H1 (cell line): ENCODE results near the gene CRADD. TPM values are rescaled to one million over a fixed set of nuclear protein-coding genes. Genes with fewer than 3 reads are reported as not detected.

Experiments used
- CTCF ChIA-PET: fragments of 300-600 bp; sonication (Branson Sonifier 250); formaldehyde crosslinking; loops from one replicate; lab custom pipeline; 2021; ENCODE audit not compliant: partially characterized antibody; lab: Charles Lee
- POLR2A ChIA-PET: fragments of 300-600 bp; sonication (Branson Sonifier 250); formaldehyde crosslinking; loops from one replicate; lab custom pipeline; 2021; ENCODE audit warnings: inconsistent platforms; ENCODE audit not compliant: partially characterized antibody; lab: Charles Lee
- DNase-seq, 2 experiments: peaks; one replicate each; pipeline versions ENCODE4 v3.0.0 to v3.0.0-alpha.2; 2010 to 2022; ENCODE audit warnings: low spot score in 2 of 2, low read depth in 1 of 2, mixed read lengths in 1 of 2
- FAIRE-seq: peaks from 2 replicates; lab custom pipeline; 2011; peaks lifted over from hg19 to GRCh38; lab: Jason Lieb, UNC
- H2AFZ ChIP-seq: 2 replicates; pipeline ENCODE4 v1.8.1; 2012; ENCODE audit warnings: low read length, inconsistent platforms
- H2AK5ac ChIP-seq: 2 replicates; pipeline ENCODE4 v1.6.1; 2013; ENCODE audit warnings: low read depth, low read length
- H2BK120ac ChIP-seq: replicated peaks from 2 replicates; pipeline ENCODE3; 2013; ENCODE audit warnings: low read depth, low read length, inconsistent platforms
- H2BK12ac ChIP-seq: 2 replicates; pipeline ENCODE4 v1.6.1; 2013; ENCODE audit warnings: low read depth, low read length
- H2BK15ac ChIP-seq: 2 replicates; pipeline ENCODE4 v1.6.1; 2013; ENCODE audit warnings: low read length
- H2BK20ac ChIP-seq: 2 replicates; pipeline ENCODE4 v1.6.1; 2013; ENCODE audit warnings: low read length
- H2BK5ac ChIP-seq: 2 replicates; pipeline ENCODE4 v1.6.1; 2013; ENCODE audit warnings: low read depth, low read length
- H3K14ac ChIP-seq: 2 replicates; pipeline ENCODE4 v1.6.1; 2013; ENCODE audit warnings: inconsistent platforms; ENCODE audit not compliant: insufficient read length
- H3K18ac ChIP-seq: 2 replicates; pipeline ENCODE4 v1.6.1; 2013; ENCODE audit warnings: low read length; ENCODE audit errors: extremely low read depth
- H3K23ac ChIP-seq: 2 replicates; pipeline ENCODE4 v1.6.1; 2013; ENCODE audit warnings: inconsistent platforms; ENCODE audit not compliant: insufficient read length
- H3K23me2 ChIP-seq: 2 replicates; pipeline ENCODE4 v1.6.1; 2013; ENCODE audit warnings: low read depth, low read length
- H3K27ac ChIP-seq: 2 replicates; pipeline ENCODE4 v1.6.1; 2011; ENCODE audit warnings: low read depth, low read length, inconsistent platforms
- H3K27me3 ChIP-seq, 4 experiments: replicated peaks in 1 of 4; 1 replicate in 1 of 4; 2 replicates in 3 of 4; pipeline versions ENCODE4 v1.6.1 to v1.8.1; 2011 to 2013; ENCODE audit warnings: low read length in 3 of 4, mild to moderate bottlenecking in 3 of 4, inconsistent platforms in 2 of 4, mixed read lengths in 2 of 4, moderate library complexity in 1 of 4; ENCODE audit not compliant: control insufficient read depth in 3 of 4, insufficient read depth in 3 of 4; ENCODE audit errors: extremely low read depth in 1 of 4
- H3K36me3 ChIP-seq, 4 experiments: 2 replicates each; pipeline versions ENCODE4 v1.6.1 to v1.8.1; 2011 to 2013; ENCODE audit warnings: mild to moderate bottlenecking in 4 of 4, low read length in 3 of 4, moderate library complexity in 2 of 4, control low read depth in 1 of 4, inconsistent platforms in 1 of 4; ENCODE audit not compliant: insufficient read depth in 4 of 4, control insufficient read depth in 2 of 4
- H3K4ac ChIP-seq: replicated peaks from 2 replicates; pipeline ENCODE3; 2013; ENCODE audit warnings: low read length, low read depth, mixed read lengths, inconsistent platforms; ENCODE audit not compliant: insufficient read length
- H3K4me1 ChIP-seq, 4 experiments: replicated peaks in 1 of 4; 1 replicate in 1 of 4; 2 replicates in 3 of 4; pipeline versions ENCODE4 v1.6.1 to v1.8.1; 2011 to 2013; ENCODE audit warnings: low read length in 3 of 4, inconsistent platforms in 2 of 4, mixed read lengths in 1 of 4; ENCODE audit not compliant: insufficient read depth in 4 of 4, control insufficient read depth in 3 of 4
- H3K4me2 ChIP-seq, 2 experiments: 2 replicates each; pipeline versions ENCODE4 v1.6.1 to v1.8.1; 2011 to 2013; ENCODE audit warnings: low read depth in 2 of 2, low read length in 2 of 2, control low read depth in 1 of 2, inconsistent platforms in 1 of 2, mild to moderate bottlenecking in 1 of 2; ENCODE audit not compliant: insufficient read depth in 1 of 2
- H3K4me3 ChIP-seq, 4 experiments: fragments of 200-600, 300-600 bp in 1 of 4; sonication (generic), shearing (Covaris generic), sonication (Bioruptor Twin) in 1 of 4; 2 replicates each; pipeline versions ENCODE4 v1.5.1 to v1.8.1; 2011 to 2016; ENCODE audit warnings: low read length in 4 of 4, low read depth in 3 of 4, control low read depth in 2 of 4, inconsistent platforms in 2 of 4, mild to moderate bottlenecking in 2 of 4, mixed read lengths in 1 of 4, moderate library complexity in 1 of 4; ENCODE audit not compliant: insufficient read depth in 2 of 4; ENCODE audit errors: extremely low read depth in 1 of 4
- H3K56ac ChIP-seq: replicated peaks from 2 replicates; pipeline ENCODE3; 2013; ENCODE audit warnings: low read depth, mild to moderate bottlenecking, mixed read lengths, low read length, inconsistent platforms; ENCODE audit not compliant: insufficient read length
- H3K79me1 ChIP-seq: 2 replicates; pipeline ENCODE4 v1.6.1; 2013; ENCODE audit warnings: low read depth, low read length, control low read depth
- H3K79me2 ChIP-seq, 2 experiments: 2 replicates each; pipeline versions ENCODE4 v1.6.1 to v1.8.1; 2012 to 2013; ENCODE audit warnings: low read length in 2 of 2, mild to moderate bottlenecking in 2 of 2, inconsistent platforms in 1 of 2; ENCODE audit not compliant: insufficient read depth in 2 of 2, control insufficient read depth in 1 of 2
- H3K9ac ChIP-seq, 4 experiments: replicated peaks in 1 of 4; 1 replicate in 1 of 4; 2 replicates in 3 of 4; pipeline versions ENCODE4 v1.6.1 to v1.8.1; 2011 to 2013; ENCODE audit warnings: low read depth in 3 of 4, low read length in 3 of 4, control low read depth in 2 of 4, mild to moderate bottlenecking in 2 of 4, moderate library complexity in 2 of 4, inconsistent platforms in 1 of 4; ENCODE audit errors: extremely low read depth in 1 of 4
- H3K9me3 ChIP-seq, 2 experiments: 2 replicates each; pipeline versions ENCODE4 v1.6.1 to v1.8.1; 2012 to 2013; ENCODE audit warnings: mild to moderate bottlenecking in 2 of 2, moderate library complexity in 2 of 2, control low read depth in 1 of 2, inconsistent platforms in 1 of 2, low read depth in 1 of 2, low read length in 1 of 2, mixed read lengths in 1 of 2; ENCODE audit not compliant: insufficient read depth in 2 of 2
- H4K20me1 ChIP-seq, 2 experiments: replicated peaks in 1 of 2; 2 replicates each; pipeline versions ENCODE3 to v1.8.1; 2011 to 2013; ENCODE audit warnings: inconsistent platforms in 2 of 2, low read length in 2 of 2, mild to moderate bottlenecking in 1 of 2; ENCODE audit not compliant: insufficient read depth in 2 of 2, control insufficient read depth in 1 of 2
- H4K5ac ChIP-seq: 2 replicates; pipeline ENCODE4 v1.6.1; 2013; ENCODE audit warnings: low read length, low read depth, mixed read lengths, inconsistent platforms; ENCODE audit not compliant: insufficient read length
- H4K8ac ChIP-seq: 2 replicates; pipeline ENCODE4 v1.8.0; 2013; ENCODE audit warnings: mild to moderate bottlenecking, moderate library complexity, low read length, inconsistent platforms; ENCODE audit not compliant: insufficient read depth; ENCODE audit errors: extremely low read depth
- H4K91ac ChIP-seq: replicated peaks from 2 replicates; pipeline ENCODE3; 2013; ENCODE audit warnings: low read length, mixed read lengths, inconsistent platforms; ENCODE audit not compliant: insufficient read length
- ATF3 ChIP-seq: IDR thresholded peaks from 2 replicates; pipeline ENCODE4 v1.6.1; 2011; ENCODE audit warnings: low read depth, mild to moderate bottlenecking, low read length; ENCODE audit not compliant: insufficient read depth
- CBX8 ChIP-seq: fragments of 300-800, 300-1000 bp; sonication (generic); IDR thresholded peaks from 2 replicates; pipeline ENCODE4 v1.7.1; 2016; ENCODE audit warnings: low read depth, low read length, borderline replicate concordance
- CHD1 ChIP-seq: IDR thresholded peaks from 2 replicates; pipeline ENCODE4 v1.6.1; 2012; ENCODE audit warnings: low read depth, low read length, improper control_type of control experiment
- CHD2 ChIP-seq: IDR thresholded peaks from 2 replicates; pipeline ENCODE4 v1.6.1; 2012; ENCODE audit warnings: low read length, improper control_type of control experiment
- EZH2 ChIP-seq: fragments of 200-600 bp; sonication (generic); IDR thresholded peaks from 2 replicates; pipeline ENCODE4 v1.7.1; 2012; ENCODE audit warnings: low read depth, mild to moderate bottlenecking, moderate library complexity, low read length, inconsistent platforms; ENCODE audit not compliant: severe bottlenecking
- FOSL1 ChIP-seq: IDR thresholded peaks from 2 replicates; pipeline ENCODE4 v1.6.1; 2011; ENCODE audit warnings: mild to moderate bottlenecking, low read depth, low read length, moderate library complexity; ENCODE audit not compliant: insufficient read depth
- GABPA ChIP-seq: IDR thresholded peaks from 2 replicates; pipeline ENCODE4 v1.6.1; 2011; ENCODE audit warnings: mild to moderate bottlenecking, low read length, moderate library complexity, borderline replicate concordance; ENCODE audit not compliant: insufficient read depth
- MAX ChIP-seq: IDR thresholded peaks from 2 replicates; pipeline ENCODE4 v1.6.1; 2012; ENCODE audit warnings: inconsistent platforms
- POU5F1 ChIP-seq: IDR thresholded peaks from 2 replicates; pipeline ENCODE4 v1.6.1; 2011; ENCODE audit warnings: low read depth, mild to moderate bottlenecking, low read length, moderate library complexity
- RAD21 ChIP-seq, 2 experiments: IDR thresholded peaks in 1 of 2; conservative IDR thresholded peaks in 1 of 2; 2 replicates each; pipeline ENCODE4 v1.6.1; 2011; ENCODE audit warnings: low read depth in 2 of 2, low read length in 2 of 2, improper control_type of control experiment in 1 of 2, inconsistent platforms in 1 of 2, mild to moderate bottlenecking in 1 of 2, moderate library complexity in 1 of 2
- RBBP5 ChIP-seq: IDR thresholded peaks from 2 replicates; pipeline ENCODE4 v1.7.1; 2012; ENCODE audit warnings: low read depth, mild to moderate bottlenecking, inconsistent platforms, low read length, moderate library complexity, borderline replicate concordance
- RFX5 ChIP-seq: IDR thresholded peaks from 2 replicates; pipeline ENCODE4 v1.6.1; 2011; ENCODE audit warnings: low read depth, low read length, improper control_type of control experiment, borderline replicate concordance
- TAF1 ChIP-seq: IDR thresholded peaks from 2 replicates; pipeline ENCODE4 v1.6.1; 2011; ENCODE audit warnings: mild to moderate bottlenecking, low read depth, low read length
- polyA plus RNA-seq, 7 experiments: library from polyadenylated mRNA; depleted of rRNA in 3 of 7; stranded (reverse) in 5 of 7; unstranded in 2 of 7; fragments of >200 nt in 5 of 7; fragments of 200-250 nt in 2 of 7; gene quantifications; 1 replicate in 5 of 7; 2 replicates in 1 of 7; 4 replicates in 1 of 7; pipeline versions ENCODE4 v1.2.1 to v1.2.3, GENCODE V29; 2011 to 2013; ENCODE audit warnings: missing spikeins in 2 of 7, mixed read lengths in 2 of 7
- total RNA-seq: library from RNA; stranded (reverse); fragmentation: NEBNext Ultra II Directional; extraction: Animal tissue kit (Norgen Biotek cat#: 25700); gene quantifications from 2 replicates; pipeline ENCODE4 v1.2.1, GENCODE V29; 2021

The CRADD gene
- total and polyA plus RNA-seq, 2 of the 8 experiments (the other 6 are each of a cell fraction or from before 2014, with no cell fraction given): 8.1 to 15.4 TPM

DNA sequence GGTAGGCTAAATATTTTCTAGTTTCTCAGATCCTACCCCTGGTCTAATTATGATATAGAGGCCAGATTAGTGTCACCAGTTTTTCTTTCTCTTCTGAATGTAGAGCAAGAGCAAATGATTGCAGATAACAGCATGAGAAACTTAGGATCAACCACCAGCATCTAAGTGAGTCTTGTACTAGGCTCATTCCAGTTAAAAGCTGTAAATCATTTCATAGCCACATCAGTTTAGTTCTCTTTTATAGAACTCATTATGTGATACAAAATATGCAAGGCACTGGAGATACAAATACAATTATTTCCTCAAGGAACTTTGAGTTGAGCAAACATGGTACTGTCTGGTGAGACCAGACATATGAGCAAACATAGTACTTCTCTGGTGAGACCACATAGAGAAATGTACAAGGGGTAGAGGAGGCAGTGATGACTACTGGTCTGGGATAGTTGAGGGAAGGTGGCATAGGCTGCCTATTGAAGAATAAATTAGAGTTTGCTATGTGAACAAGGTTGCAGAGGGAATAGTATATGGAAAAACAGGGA lies 59.5 kb downstream of the CRADD start:
- Histone ChIP-seq H3K23ac (no peak overlapping the region), H4K5ac (no peak overlapping the region), H3K23me2 (no peaks in the 10 kb centered on the region; the same call in 1 of the 2 replicates), H4K20me1 (no peaks in the 10 kb centered on the region), H3K4me1 (peaks cover 0 to 15% (median 6%) of the 10 kb centered on the region in 4 experiments; a peak in 4 of 7 replicates), H3K4me2 (no peak overlapping the region), H2BK5ac (no peak overlapping the region), H3K27me3 (no peaks in the 10 kb centered on the region), H3K9me3 (no peaks in the 10 kb centered on the region), H2AFZ (no peak overlapping the region), H3K36me3 (no peaks in the 10 kb centered on the region), H2BK20ac (no peak overlapping the region), H3K4me3 (no peak overlapping the region), H3K56ac (no peak overlapping the region), H3K9ac (no peak overlapping the region), H3K18ac (no peak overlapping the region), H2BK12ac (no peak overlapping the region), H3K79me2 (no peaks in the 10 kb centered on the region), H3K14ac (no peak overlapping the region), H2AK5ac (no peak overlapping the region), H3K4ac (no peak overlapping the region), H2BK120ac (no peak overlapping the region), H4K91ac (no peak overlapping the region), H4K8ac (no peak overlapping the region), H3K27ac (no peak overlapping the region), H3K79me1 (no peaks in the 10 kb centered on the region), H2BK15ac (no peak overlapping the region)
- no peak for FAIRE-seq
- ChIA-PET POLR2A (interaction anchor here (0.5 to 1.1 kb wide), 2 partner anchors 13 to 35 kb away, joined by 3 read pairs; no protein-coding TSS in a partner anchor), CTCF (interaction anchor here (1.1 to 2.9 kb wide), 2 partner anchors 235 to 365 kb away, joined by 3 to 11 read pairs; no protein-coding TSS in a partner anchor)
- DNase-seq: no peak
- TF ChIP-seq GABPA: no peak
- no peak for TF ChIP-seq RFX5
- no peak for TF ChIP-seq CHD1
- no peak for TF ChIP-seq POU5F1
- TF ChIP-seq ATF3: no peak
- TF ChIP-seq EZH2: no peak
- TF ChIP-seq RBBP5: no peak
- TF ChIP-seq CBX8: no peak
- TF ChIP-seq MAX: no peak
- TF ChIP-seq RAD21 (IDR thresholded peaks at IDR 0.05 in 1 of 2, conservative IDR thresholded peaks at IDR 0.05 in 1 of 2; ENCODE audit: low read depth in 2 of 2, low read length in 2 of 2): no peak
- TF ChIP-seq FOSL1: no peak
- no peak for TF ChIP-seq TAF1
- TF ChIP-seq CHD2: no peak
